Activated CD4-positive, alpha-beta T cell treated with anti-CD3 and anti-CD28 coated beads, Interleukin-2, amount 10 ng/mL, durations not matched to agents 24 days and 14 days (primary cell): Measurements from ENCODE around the gene HRAS. TPM values are rescaled to one million over a fixed set of nuclear protein-coding genes. Genes with fewer than 3 reads are reported as not detected.

Experiments used
- DNase-seq: peaks from one replicate; pipeline ENCODE4 v3.0.0; 2022
- H3K27ac Mint-ChIP-seq: one replicate; pipeline ENCODE4 v1.8.0; 2022; ENCODE audit warnings: mild to moderate bottlenecking, mixed read lengths
- H3K27me3 Mint-ChIP-seq: one replicate; pipeline ENCODE4 v1.8.0; 2022; ENCODE audit warnings: mixed read lengths
- H3K36me3 Mint-ChIP-seq: one replicate; pipeline ENCODE4 v1.8.0; 2022; ENCODE audit warnings: low read depth, mild to moderate bottlenecking, mixed read lengths
- H3K4me1 Mint-ChIP-seq: one replicate; pipeline ENCODE4 v1.8.0; 2021; ENCODE audit warnings: mixed read lengths
- H3K4me3 Mint-ChIP-seq: one replicate; pipeline ENCODE4 v1.8.0; 2022; ENCODE audit warnings: mild to moderate bottlenecking, moderate library complexity, mixed read lengths
- H3K9me3 Mint-ChIP-seq: one replicate; pipeline ENCODE4 v1.8.0; 2021; ENCODE audit warnings: mixed read lengths
- intact Hi-C: fragments of 100-400 bp; cut with micrococcal nuclease; formaldehyde crosslinking; loops from one replicate; pipeline ENCODE4 v1.15.1; 2023
- total RNA-seq: library from RNA; stranded (reverse); gene quantifications from 2 replicates; pipeline ENCODE4 v1.2.3, GENCODE V29; 2022

Gene HRAS
- total RNA-seq, 1 donor from 2014 or later: 94.4 TPM

DNA sequence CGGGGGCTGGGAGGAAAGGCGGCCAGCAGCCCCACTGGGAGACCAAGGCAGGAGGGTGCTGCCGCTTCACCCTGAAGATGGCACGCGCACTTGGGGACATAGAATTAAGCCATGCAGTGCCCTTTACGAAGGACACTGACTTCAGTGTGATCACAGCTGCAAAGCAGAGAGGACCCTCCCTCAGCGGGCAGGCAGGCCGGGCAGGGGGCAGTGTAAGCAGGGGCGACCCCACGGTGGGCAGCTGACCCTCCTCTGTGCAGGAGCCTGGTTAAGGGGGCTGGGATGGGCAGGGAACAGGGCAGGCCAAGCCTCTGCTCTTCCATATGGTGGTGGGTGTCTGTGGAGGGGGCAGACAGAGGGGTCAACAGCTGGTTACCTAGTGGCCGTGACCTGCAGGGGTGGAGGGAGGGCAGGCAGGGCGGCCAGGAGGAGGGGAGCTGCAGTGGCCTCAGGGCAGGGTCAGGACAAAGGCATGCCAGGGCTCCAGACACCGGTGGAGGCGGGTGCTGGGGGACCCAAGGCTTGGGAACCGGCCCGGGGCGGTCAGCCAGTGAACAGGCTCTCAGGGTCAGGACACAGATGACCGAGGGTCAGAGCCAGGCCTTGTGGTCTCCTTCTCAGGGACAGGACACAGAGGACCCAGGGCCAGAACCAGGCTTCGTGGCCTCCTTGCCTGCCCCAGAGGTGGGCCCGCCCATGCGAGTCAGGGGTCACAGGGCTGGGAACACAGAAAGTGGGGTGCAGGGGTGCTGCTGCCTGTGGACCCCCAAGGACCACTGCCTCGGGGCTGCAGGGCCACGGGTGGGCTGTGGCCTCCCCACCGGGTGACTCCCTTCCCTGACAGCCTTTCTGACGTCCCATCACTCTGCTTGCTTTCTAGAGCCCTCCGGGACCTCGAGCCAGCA is 18.0 kb upstream of the HRAS start:
- no peak for DNase-seq
- intact Hi-C loops: no loop called here
- Mint-ChIP-seq H3K4me1 (no peaks in the 10 kb centered on the region), H3K27me3 (peaks cover 15% of the 10 kb centered on the region), H3K4me3 (no peak overlapping the region), H3K27ac (no peak overlapping the region), H3K9me3 (no peaks in the 10 kb centered on the region), H3K36me3 (no peaks in the 10 kb centered on the region)

DNA sequence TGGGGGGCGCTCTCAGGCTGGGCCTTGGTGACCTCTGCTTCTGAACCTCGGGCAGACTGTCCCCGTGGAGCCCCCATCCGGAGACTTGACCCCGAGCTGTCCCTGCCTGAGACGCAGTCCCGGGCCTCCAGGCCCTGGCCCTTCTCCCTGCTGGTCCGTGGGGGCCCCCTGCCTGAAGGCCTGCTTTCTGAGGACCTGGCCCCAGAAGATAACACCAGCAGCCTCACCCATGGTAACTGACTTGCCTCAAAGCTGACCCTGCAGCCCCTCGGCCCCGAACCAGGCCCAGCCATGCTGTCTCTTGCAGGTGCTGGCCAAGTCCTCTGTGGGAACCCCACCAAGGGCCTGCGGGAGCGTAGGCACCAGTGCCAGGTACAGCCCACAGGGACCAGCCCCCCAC is 16.2 kb upstream of the HRAS start:
- H3K36me3 Mint-ChIP-seq: no peaks in the 10 kb centered on the region
- peaks cover 4% of the 10 kb centered on the region for H3K27me3 Mint-ChIP-seq
- no peak overlapping the region for H3K4me3 Mint-ChIP-seq
- no peaks in the 10 kb centered on the region for H3K4me1 Mint-ChIP-seq
- H3K9me3 Mint-ChIP-seq: no peaks in the 10 kb centered on the region
- intact Hi-C loops: no loop called here
- H3K27ac Mint-ChIP-seq: no peak overlapping the region
- DNase-seq: no peak

DNA sequence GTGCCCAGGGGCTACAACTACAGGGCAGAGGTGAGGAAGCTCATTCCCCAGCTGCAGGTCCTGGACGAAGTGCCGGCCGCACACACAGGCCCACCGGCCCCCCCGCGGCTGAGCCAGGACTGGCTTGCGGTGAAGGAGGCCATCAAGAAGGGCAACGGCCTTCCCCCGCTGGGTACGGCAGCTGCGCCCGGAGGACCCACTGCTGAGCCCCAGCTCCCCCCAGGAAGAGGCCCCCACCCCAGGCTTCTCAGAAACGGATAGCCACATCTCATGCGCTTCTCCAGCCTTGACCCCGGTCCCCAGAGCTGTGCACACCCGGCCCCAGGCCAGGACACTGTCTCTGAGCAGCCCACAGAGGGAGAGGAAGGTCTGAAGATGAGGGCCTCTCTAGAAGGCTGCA is 15.8 kb upstream of the HRAS start:
- no peaks in the 10 kb centered on the region for H3K27me3 Mint-ChIP-seq
- DNase-seq: no peak
- H3K36me3 Mint-ChIP-seq: no peaks in the 10 kb centered on the region
- H3K4me1 Mint-ChIP-seq: no peaks in the 10 kb centered on the region
- intact Hi-C loops: no loop called here
- no peak overlapping the region for H3K27ac Mint-ChIP-seq
- no peak overlapping the region for H3K4me3 Mint-ChIP-seq
- H3K9me3 Mint-ChIP-seq: no peaks in the 10 kb centered on the region

DNA sequence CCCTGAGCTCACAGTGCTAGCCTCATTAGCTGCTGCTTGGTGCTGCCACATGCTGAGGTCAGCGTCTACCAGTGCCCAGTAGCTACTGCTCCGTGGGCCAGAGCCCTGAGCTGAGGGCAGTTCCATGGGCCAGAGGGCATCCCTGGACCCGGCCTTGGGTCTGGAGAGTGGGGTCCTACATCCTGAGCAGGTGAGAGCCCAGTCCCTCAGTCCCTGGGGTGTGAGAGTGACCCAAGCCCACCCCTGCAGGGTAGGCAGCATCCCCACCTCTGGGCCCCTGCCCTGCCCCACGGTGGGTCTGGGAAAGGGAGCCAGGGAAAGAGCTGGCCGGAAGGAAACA is 15.3 kb upstream of the HRAS start:
- Mint-ChIP-seq H3K27ac (no peak overlapping the region), H3K27me3 (no peaks in the 10 kb centered on the region), H3K4me1 (no peaks in the 10 kb centered on the region), H3K4me3 (no peak overlapping the region), H3K36me3 (no peaks in the 10 kb centered on the region), H3K9me3 (no peaks in the 10 kb centered on the region)
- intact Hi-C loops: no loop called here
- DNase-seq: no peak

DNA sequence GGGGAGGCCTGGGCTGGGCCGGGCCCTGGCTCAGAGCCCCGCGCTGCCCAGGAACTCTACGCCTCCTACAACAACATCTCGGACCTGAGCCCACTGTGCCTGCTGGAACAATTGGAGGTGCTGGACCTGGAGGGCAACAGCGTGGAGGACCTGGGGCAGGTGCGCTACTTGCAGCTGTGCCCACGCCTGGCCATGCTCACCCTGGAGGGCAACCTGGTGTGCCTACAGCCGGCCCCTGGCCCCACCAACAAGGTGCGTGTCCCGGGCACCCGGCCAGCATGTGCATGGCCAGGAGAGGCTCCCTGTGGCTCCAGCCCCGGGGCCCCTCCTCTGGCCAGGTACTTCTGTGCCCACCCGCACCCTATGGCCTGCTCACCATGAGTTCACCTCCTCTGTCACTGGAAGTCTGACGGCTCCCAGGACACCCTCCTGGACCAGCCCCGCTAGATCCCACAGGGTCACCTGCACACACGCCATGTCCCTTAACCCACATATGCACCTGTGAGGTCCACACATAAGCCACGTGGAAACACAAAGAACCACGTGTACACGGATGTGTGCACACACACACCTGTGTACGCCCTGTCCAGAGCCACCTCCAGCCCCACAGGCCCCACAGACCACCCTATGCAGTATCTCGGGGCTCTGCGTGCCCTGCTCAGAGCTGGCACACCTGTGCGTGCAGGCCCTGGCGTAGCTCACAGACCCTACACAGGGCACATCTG is 14.8 kb upstream of the HRAS start:
- no peak for DNase-seq
- H3K4me1 Mint-ChIP-seq: no peaks in the 10 kb centered on the region
- no peaks in the 10 kb centered on the region for H3K27me3 Mint-ChIP-seq
- intact Hi-C loops: no loop called here
- no peaks in the 10 kb centered on the region for H3K36me3 Mint-ChIP-seq
- H3K9me3 Mint-ChIP-seq: no peaks in the 10 kb centered on the region
- H3K27ac Mint-ChIP-seq: no peak overlapping the region
- H3K4me3 Mint-ChIP-seq: no peak overlapping the region

DNA sequence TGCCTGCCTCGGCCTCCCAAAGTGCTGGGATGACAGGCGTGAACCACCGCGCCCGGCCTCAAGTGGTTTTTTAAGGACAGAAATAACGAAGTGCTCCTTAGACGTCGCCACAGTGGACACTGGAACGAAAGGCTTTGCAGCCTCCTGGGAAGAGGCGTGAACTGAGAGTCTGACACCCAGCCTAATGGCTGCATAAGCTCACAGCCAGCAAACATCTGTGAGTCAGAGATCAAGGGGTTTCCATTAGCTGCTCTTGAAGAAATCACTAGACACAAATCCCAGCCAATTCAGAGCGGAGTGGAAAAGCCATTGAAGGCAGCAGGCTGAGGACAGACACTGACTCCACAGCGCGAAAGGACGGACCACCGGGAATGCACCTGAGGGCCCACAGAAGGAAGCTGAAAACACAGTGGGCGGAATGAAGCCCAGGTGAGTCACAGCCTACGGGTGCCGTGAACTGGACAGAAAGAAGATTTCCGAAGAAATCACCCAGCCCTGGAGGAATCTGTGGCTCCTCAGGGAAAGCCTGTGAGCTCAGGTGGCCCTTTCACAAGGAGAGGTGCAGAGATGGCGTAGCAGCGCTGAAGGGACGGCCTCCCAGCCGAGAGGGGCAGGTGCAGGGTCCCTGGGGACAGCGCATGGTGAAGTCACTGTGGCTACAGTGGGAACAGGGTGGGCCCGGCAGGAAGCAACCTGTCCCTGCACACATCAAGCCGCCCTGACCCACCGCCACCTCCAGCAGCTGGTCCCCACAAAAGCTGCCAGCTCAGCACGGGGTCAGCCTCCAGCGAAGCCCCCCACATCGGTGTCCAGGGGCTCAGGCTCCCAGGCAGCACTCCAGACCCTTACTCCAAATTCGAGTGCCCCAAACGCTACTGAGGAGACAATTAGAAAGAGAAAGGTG is 13.6 kb upstream of the HRAS start:
- intact Hi-C loops: no loop called here
- Mint-ChIP-seq H3K36me3 (no peaks in the 10 kb centered on the region), H3K27ac (no peak overlapping the region), H3K27me3 (no peaks in the 10 kb centered on the region), H3K4me3 (no peak overlapping the region), H3K9me3 (no peaks in the 10 kb centered on the region), H3K4me1 (no peaks in the 10 kb centered on the region)
- DNase-seq: no peak

DNA sequence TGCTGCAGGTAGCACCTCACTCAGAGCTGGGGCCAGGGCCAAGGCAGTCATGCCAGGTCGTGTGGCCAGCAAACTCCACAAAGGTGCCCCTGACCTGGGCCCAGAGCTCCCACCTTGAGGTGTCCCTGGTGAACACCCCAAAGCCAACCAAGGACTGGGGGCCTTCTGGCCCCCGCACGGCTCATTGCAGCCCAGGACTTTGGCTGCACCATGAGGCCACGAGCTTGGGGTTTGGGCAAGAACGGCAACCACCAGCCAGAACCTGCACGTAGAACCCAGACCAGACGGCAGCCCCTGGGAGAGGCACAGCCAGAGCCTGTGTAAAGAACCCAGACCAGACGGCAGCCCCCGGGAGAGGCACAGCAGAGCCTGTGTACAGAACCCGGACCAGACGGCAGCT is 9.8 kb upstream of the HRAS start:
- no peak overlapping the region for H3K4me3 Mint-ChIP-seq
- DNase-seq: no peak
- H3K27me3 Mint-ChIP-seq: no peaks in the 10 kb centered on the region
- intact Hi-C loops: no loop called here
- H3K4me1 Mint-ChIP-seq: peaks cover 2% of the 10 kb centered on the region
- no peaks in the 10 kb centered on the region for H3K9me3 Mint-ChIP-seq
- H3K27ac Mint-ChIP-seq: no peak overlapping the region
- no peaks in the 10 kb centered on the region for H3K36me3 Mint-ChIP-seq

DNA sequence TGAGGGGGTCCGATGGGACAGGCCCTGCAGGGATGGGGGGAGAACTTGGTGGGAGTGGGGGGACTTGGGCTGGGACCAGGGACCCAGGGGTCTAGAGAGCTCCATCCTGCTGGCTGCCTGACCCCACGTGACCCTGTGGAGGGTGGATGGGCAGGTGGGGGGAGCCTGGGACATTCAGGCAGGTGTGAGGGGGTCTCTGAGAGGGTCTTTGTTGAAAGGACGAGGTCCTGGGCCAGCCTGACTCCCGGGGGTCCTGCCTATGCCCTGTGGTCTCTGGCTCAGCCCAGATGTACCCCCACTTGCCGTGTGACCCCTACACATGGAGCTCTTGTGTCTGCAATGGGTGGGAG is 9.4 kb upstream of the HRAS start:
- Mint-ChIP-seq H3K9me3 (no peaks in the 10 kb centered on the region), H3K36me3 (no peaks in the 10 kb centered on the region), H3K27ac (no peak overlapping the region), H3K27me3 (no peaks in the 10 kb centered on the region), H3K4me1 (peaks cover 2% of the 10 kb centered on the region), H3K4me3 (no peak overlapping the region)
- intact Hi-C loops: no loop called here
- no peak for DNase-seq

DNA sequence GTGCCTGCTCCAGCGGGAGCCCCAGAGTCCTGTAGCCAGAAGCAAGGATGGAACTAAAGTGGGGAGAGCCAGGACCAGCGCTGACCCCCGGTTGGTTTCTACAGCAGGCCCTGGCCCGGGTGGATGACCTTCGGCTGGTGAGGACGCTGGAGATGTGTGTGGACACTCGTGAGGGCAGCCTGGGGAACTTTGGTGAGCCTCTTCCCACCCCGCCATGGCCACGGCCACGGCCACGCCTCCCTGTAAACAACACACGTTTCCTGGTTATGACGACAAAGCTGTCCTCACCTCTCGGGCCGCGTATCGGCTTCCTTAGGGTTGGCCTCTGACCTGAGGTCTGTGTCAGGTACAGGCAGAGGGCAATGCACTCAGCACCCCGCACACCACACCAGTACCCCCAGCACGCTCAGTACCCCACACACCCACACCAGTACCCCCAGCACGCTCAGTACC is 6.1 kb upstream of the HRAS start:
- Mint-ChIP-seq H3K9me3 (no peaks in the 10 kb centered on the region), H3K4me3 (no peak overlapping the region), H3K27ac (no peak overlapping the region), H3K36me3 (no peaks in the 10 kb centered on the region), H3K27me3 (no peaks in the 10 kb centered on the region), H3K4me1 (peaks cover 8% of the 10 kb centered on the region)
- peak; percentile 57 for DNase-seq
- intact Hi-C loops: no loop called here

DNA sequence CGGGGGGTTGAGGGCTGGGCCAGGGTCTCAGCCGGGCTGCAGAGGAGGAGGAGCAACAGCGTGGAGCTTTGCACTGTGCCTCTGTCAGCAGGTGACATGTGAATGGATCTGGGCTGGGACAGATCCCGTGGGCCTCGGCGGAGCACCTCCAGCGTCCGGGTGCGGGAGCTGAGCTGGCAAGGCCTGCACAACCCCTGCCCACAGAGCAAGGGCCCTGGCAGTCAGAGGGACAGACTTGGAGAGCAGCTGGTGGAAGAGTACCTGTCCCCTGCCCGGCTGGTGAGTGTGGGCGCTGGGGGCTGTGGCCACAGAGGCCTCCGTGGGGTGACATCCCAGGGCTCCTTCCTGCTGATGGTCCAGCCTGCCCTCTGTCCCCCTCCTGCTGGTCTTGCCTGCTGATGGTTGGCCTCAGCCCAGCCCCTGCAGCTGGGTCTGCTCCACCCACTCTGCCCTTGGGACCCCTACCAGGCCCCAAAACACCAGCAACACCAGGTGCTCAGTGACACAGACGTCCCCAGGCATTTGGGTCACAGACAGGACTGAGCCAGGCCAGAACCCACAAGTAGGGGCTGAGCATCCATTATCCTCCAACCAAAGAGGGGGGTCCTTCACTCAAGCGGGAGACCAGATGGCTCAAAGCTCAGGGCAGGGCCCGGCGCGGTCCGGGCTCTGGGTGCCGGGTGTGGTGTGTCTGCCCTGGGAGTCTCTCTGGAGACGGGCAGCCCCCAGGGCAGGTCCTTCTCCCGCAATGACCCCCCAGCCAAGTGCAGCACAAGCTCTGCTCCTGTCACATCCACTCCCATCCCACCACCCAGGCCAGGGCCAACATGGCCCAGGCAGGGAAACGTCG is 5.4 kb upstream of the HRAS start:
- intact Hi-C loops: no loop called here
- Mint-ChIP-seq H3K36me3 (peaks cover 2% of the 10 kb centered on the region), H3K4me3 (no peak overlapping the region), H3K9me3 (no peaks in the 10 kb centered on the region), H3K4me1 (peaks cover 13% of the 10 kb centered on the region), H3K27ac (no peak overlapping the region), H3K27me3 (no peaks in the 10 kb centered on the region)
- peak; percentile 59 for DNase-seq

DNA sequence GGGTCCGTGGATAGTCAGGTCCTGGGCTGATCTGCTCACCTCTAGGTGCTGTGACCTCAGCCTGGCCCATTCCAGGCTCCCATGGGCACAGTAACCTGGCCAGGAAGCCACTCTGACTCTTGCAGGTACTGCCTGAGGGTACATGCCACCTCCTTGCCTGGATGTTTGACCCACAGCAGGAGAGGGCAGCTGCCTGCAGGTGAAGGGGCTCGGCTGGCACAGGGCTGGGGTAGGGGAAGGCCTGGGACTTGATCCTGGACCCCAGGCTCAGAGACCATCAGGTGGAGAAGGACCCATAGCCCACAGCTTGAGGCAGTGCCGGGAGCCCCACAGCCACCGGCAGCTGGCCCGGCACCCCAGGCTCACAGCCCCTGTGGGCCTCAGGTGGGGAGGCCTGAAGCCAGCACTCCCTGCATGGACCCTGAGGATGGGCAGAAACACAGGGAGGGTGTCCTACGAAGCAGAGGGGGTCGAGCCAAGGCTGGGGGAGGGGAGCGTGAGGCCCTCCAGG is 4.7 kb upstream of the HRAS start:
- intact Hi-C loops: loop anchor here (5.0 kb wide), 1 partner anchor 157 kb away; the partner anchor contains the start of genes DEAF1 and TMEM80
- Mint-ChIP-seq H3K4me1 (peaks cover 13% of the 10 kb centered on the region), H3K4me3 (no peak overlapping the region), H3K27me3 (no peaks in the 10 kb centered on the region), H3K9me3 (no peaks in the 10 kb centered on the region), H3K36me3 (peaks cover 2% of the 10 kb centered on the region), H3K27ac (no peak overlapping the region)
- DNase-seq: peak; percentile 57

DNA sequence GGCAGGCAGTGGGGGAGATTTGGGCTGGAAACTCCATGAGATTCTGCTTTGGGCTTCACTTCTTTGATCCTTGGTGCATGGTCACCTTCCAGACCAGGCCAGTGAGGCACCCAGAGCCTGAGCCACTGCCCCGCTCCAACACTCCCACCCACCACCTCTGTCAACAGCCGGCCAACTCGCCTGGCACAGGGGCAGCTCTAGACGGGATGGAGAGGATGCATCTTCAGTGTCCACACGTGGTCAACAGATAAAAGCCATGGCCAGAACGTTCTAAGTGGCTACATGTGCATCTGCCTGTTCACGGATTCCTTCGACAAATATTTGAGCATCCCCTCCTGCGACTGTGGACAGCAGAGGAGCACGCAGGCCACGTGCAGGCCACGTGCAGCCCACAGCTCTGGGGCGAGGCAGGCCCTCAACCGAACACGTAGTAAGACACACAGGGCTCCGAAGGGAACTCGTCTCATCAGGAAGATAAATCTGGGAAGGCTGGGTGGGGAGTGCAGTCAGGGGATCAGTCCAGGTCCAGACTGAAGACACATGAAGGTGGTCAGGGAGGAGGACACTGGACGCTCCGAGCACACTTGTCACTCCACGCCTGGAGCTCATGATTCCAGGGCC is 3.2 kb upstream of the HRAS start:
- Mint-ChIP-seq H3K4me1 (peaks cover 16% of the 10 kb centered on the region), H3K9me3 (no peaks in the 10 kb centered on the region), H3K4me3 (no peak overlapping the region), H3K27me3 (no peaks in the 10 kb centered on the region), H3K27ac (no peak overlapping the region), H3K36me3 (peaks cover 4% of the 10 kb centered on the region)
- intact Hi-C loops: loop anchor here (5.0 kb wide), 1 partner anchor 159 kb away; the partner anchor contains the start of genes DEAF1 and TMEM80
- peak; percentile 59 for DNase-seq
